Mucosa of rectum (tissue), 2 donors: Measurements from ENCODE around the gene PFDN1.

Experiments
- H3K27ac ChIP-seq, 2 donors: one replicate each; pipeline ENCODE4 v1.7.0; 2013; ENCODE audit warnings: inconsistent platforms in 2 of 2, low read depth in 2 of 2, low read length in 2 of 2
- H3K27me3 ChIP-seq, 2 donors: one replicate each; pipeline ENCODE4 v1.7.0; 2013; ENCODE audit warnings: low read length in 2 of 2; ENCODE audit not compliant: control insufficient read depth in 2 of 2, insufficient read depth in 2 of 2
- H3K36me3 ChIP-seq, 2 donors: one replicate each; pipeline ENCODE4 v1.7.0; 2013; ENCODE audit warnings: low read length in 2 of 2; ENCODE audit not compliant: control insufficient read depth in 2 of 2, insufficient read depth in 2 of 2
- H3K4me1 ChIP-seq, 2 donors: one replicate each; pipeline ENCODE4 v1.7.0; 2013; ENCODE audit warnings: low read length in 2 of 2, mild to moderate bottlenecking in 1 of 2; ENCODE audit not compliant: control insufficient read depth in 2 of 2, insufficient read depth in 2 of 2
- H3K4me3 ChIP-seq, 2 donors: one replicate each; pipeline ENCODE4 v1.7.0; 2013; ENCODE audit warnings: low read length in 2 of 2
- H3K9ac ChIP-seq, 2 donors: one replicate each; pipeline ENCODE4 v1.7.0; 2013; ENCODE audit warnings: low read length in 2 of 2, low read depth in 1 of 2, mild to moderate bottlenecking in 1 of 2
- H3K9me3 ChIP-seq, 2 donors: one replicate each; pipeline ENCODE4 v1.7.0; 2013; ENCODE audit warnings: low read length in 2 of 2; ENCODE audit not compliant: control insufficient read depth in 2 of 2
- donor health status: healthy.
- donor health status: Normal muscosa, but diverticular disease.

The PFDN1 gene

DNA sequence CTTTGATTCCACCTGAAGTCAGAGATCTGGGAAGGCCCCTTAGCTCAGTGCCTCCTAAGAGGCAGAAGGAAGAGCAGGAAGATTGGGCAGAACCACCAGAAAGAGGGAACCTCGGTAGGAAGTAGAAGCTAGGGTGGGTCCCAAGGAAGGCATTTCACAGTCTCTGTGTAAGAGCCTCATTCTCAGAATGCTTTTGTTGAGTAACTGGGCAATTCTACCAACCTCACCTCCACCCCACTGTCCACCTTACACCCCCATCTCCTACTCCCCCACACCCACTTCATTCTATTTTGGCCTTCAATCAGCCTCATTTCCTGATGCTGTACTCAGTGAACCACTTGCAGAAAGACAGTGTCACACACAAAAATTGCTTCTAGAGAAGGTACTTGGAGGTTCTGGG lies 40.0 kb upstream of the PFDN1 start:
- Histone ChIP-seq H3K36me3 (peaks cover 0 to 3% of the 10 kb centered on the region in 2 donors), H3K9ac (no peak overlapping the region), H3K4me1 (peaks cover 29 to 39% of the 10 kb centered on the region in 2 donors), H3K27ac (peak overlapping the region; percentile 1 to 35), H3K4me3 (no peak overlapping the region), H3K9me3 (no peaks in the 10 kb centered on the region), H3K27me3 (no peaks in the 10 kb centered on the region)

DNA sequence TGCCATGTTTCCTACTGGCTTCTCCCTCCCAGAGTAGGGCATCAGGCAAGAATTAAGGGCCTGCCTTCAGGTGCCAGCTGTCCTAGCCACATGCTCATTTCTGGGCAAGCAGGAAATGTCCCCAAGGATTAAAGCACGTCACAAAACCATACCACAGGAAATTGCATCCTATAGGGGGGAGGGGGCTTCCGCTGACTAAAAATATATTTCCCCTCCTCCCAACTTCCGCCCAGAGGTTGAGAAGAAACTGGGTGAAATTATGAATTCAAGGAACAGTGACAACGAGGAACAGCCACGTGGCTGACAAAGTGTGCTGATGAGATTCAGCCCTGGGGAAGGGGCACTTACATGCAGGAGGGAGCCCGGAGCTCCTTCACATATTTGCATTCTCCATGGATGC lies 39.4 kb upstream of the PFDN1 start:
- peak overlapping the region in 1 of 2 donors; percentile 41 for H3K27ac ChIP-seq
- peaks cover 25 to 33% of the 10 kb centered on the region in 2 donors for H3K4me1 ChIP-seq
- H3K4me3 ChIP-seq, result peak overlapping the region in 1 of 2 donors; percentile 39
- H3K9ac ChIP-seq, result no peak overlapping the region
- H3K9me3 ChIP-seq, result no peaks in the 10 kb centered on the region
- no peaks in the 10 kb centered on the region for H3K27me3 ChIP-seq
- H3K36me3 ChIP-seq, result peaks cover 0 to 3% of the 10 kb centered on the region in 2 donors

GRCh38 chr5:140341591-140341990 lies 38.7 kb upstream of the PFDN1 start:
- peaks cover 20 to 27% of the 10 kb centered on the region in 2 donors for H3K4me1 ChIP-seq

DNA sequence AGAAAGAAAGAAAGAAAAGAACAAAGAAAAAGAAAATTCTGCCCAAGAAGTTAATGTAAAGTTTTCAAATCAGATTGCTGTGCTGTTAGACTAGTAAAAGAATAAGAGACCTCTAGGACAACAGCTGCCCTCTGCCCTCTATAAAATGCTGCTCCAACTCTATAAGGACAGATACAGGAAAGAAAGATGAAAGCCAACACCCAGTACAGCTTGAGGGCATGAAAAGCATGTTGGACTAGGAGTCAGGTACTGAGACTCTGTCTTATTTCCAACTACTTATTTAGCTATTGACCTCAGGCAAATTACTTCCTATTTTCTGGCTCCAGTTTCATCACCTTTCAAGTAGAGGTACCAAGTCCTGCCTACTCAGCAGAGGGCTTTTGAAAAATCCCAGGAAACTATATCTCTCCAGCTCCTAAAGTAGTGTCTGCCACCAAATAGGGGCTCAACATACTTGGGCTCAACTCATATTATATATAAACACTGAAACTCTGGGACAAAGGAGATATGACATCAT lies 37.8 kb upstream of the PFDN1 start:
- Histone ChIP-seq H3K9ac (no peak overlapping the region), H3K4me3 (no peak overlapping the region), H3K27ac (no peak overlapping the region), H3K36me3 (peaks cover 1 to 3% of the 10 kb centered on the region in 2 donors), H3K9me3 (no peaks in the 10 kb centered on the region), H3K27me3 (no peaks in the 10 kb centered on the region), H3K4me1 (peaks cover 20 to 22% of the 10 kb centered on the region in 2 donors)

More at GRCh38 chr5:140341591-140341990, 38.7 kb upstream of the PFDN1 start:
- no peaks in the 10 kb centered on the region for H3K27me3 ChIP-seq
- H3K27ac ChIP-seq, result peak overlapping the region in 1 of 2 donors; percentile 41
- no peak overlapping the region for H3K9ac ChIP-seq
- H3K4me3 ChIP-seq, result peak overlapping the region in 1 of 2 donors; percentile 39
- no peaks in the 10 kb centered on the region for H3K9me3 ChIP-seq
- peaks cover 0 to 3% of the 10 kb centered on the region in 2 donors for H3K36me3 ChIP-seq

GRCh38 chr5:140339636-140340035 lies 36.7 kb upstream of the PFDN1 start:
- H3K36me3 ChIP-seq, result peaks cover 3 to 6% of the 10 kb centered on the region in 2 donors
- no peak overlapping the region for H3K27ac ChIP-seq
- no peaks in the 10 kb centered on the region for H3K9me3 ChIP-seq
- no peak overlapping the region for H3K4me3 ChIP-seq
- H3K4me1 ChIP-seq, result peaks cover 11 to 16% of the 10 kb centered on the region in 2 donors
- H3K27me3 ChIP-seq, result no peaks in the 10 kb centered on the region
- H3K9ac ChIP-seq, result no peak overlapping the region

DNA sequence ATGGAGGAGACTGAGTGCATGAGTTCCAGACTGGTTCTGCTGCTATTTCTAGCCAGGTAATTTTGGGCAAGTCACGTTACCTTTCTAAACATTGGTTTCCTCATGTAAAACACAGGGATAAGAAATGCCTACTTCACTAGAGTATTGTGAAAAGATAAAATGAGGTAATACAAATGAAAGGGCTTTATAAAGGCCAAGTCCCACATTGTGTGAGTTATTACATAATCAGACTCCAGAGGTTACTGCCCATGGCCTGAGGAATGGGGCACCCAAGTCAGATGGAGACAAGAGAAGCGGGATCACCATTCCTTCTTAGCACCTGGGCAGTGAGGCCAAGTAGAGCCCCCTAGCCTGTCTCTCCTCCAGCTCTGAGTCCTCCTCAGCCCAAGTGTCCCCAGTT lies 36.0 kb upstream of the PFDN1 start:
- H3K36me3 ChIP-seq, result peaks cover 7 to 8% of the 10 kb centered on the region in 2 donors
- peaks cover 8 to 16% of the 10 kb centered on the region in 2 donors for H3K4me1 ChIP-seq

GRCh38 chr5:140338336-140338735 lies 35.4 kb upstream of the PFDN1 start:
- Histone ChIP-seq H3K9ac (no peak overlapping the region), H3K36me3 (peaks cover 9 to 11% of the 10 kb centered on the region in 2 donors), H3K4me3 (no peak overlapping the region), H3K27me3 (no peaks in the 10 kb centered on the region), H3K9me3 (no peaks in the 10 kb centered on the region), H3K4me1 (peaks cover 8 to 16% of the 10 kb centered on the region in 2 donors), H3K27ac (no peak overlapping the region)

More for the DNA sequence above, 36.0 kb upstream of the PFDN1 start:
- H3K27me3 ChIP-seq, result no peaks in the 10 kb centered on the region
- no peak overlapping the region for H3K27ac ChIP-seq
- no peak overlapping the region for H3K4me3 ChIP-seq
- no peak overlapping the region for H3K9ac ChIP-seq
- H3K9me3 ChIP-seq, result no peaks in the 10 kb centered on the region

- Histone ChIP-seq H3K36me3 (peaks cover 9 to 15% of the 10 kb centered on the region in 2 donors), H3K4me3 (no peak overlapping the region), H3K27ac (no peak overlapping the region), H3K27me3 (no peaks in the 10 kb centered on the region), H3K9me3 (no peaks in the 10 kb centered on the region), H3K4me1 (peaks cover 6 to 15% of the 10 kb centered on the region in 2 donors), H3K9ac (no peak overlapping the region)
Observed at GRCh38 chr5:140337880-140338279, 35.0 kb upstream of the PFDN1 start.

DNA sequence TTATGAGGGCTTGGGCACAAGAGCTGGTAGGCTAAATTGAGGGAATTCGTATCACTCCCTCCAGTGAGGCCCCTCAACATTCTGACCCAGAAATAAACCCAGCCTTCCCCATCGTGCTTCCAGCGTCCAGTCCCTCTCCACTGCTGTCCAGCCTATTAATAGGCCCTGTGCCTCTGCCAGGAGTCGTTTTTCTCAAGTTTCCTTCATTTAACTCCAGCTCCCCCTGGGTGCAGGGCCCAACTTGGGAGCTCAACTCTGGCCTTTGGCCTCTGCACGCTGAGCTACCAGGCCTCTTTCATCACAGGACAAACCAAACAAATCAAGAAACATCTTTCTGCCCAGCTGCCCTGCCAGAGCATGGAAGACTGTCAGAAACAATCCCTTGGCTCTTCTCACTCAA lies 33.5 kb upstream of the PFDN1 start:
- Histone ChIP-seq H3K9ac (no peak overlapping the region), H3K4me1 (peaks cover 0 to 6% of the 10 kb centered on the region in 2 donors), H3K4me3 (no peak overlapping the region), H3K27ac (no peak overlapping the region), H3K36me3 (peaks cover 6 to 16% of the 10 kb centered on the region in 2 donors), H3K27me3 (no peaks in the 10 kb centered on the region), H3K9me3 (no peaks in the 10 kb centered on the region)

DNA sequence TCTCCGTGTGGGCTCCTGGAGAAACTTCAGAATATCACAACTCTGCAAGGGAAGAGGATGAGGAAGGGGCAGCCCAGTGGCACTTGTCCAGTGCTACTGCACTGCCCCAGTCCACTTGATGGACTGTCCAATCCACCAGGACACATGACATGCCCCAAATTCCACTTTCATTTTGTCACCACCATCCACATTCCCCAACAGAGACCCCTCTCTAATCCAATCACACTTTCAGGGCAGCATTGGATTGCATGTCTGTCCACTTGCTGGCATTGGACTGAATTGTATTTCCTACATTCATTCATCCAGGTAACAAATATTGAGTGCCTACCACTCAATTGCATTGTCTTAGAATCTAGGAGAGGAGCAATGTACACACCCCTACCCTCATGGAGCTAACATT lies 28.7 kb upstream of the PFDN1 start:
- H3K4me1 ChIP-seq, result no peaks in the 10 kb centered on the region
- no peaks in the 10 kb centered on the region for H3K9me3 ChIP-seq
- H3K27me3 ChIP-seq, result no peaks in the 10 kb centered on the region
- no peak overlapping the region for H3K27ac ChIP-seq
- H3K4me3 ChIP-seq, result no peak overlapping the region
- no peak overlapping the region for H3K9ac ChIP-seq
- peaks cover 6 to 16% of the 10 kb centered on the region in 2 donors for H3K36me3 ChIP-seq
